Stimulated activated CD8-positive, alpha-beta memory T cell treated with anti-CD3 and anti-CD28 coated beads, Interleukin-12 subunit alpha, Interleukin-12 subunit beta, amount 100 ng/mL, for 4 hours (primary cell): Measurements from ENCODE around the gene TNFRSF1A.
"Not testable (repeated sequence)": the region's sequence is repeated elsewhere in the genome, so short reads cannot be mapped to it uniquely, and the experiment has no call there.

ENCODE experiments used
- DNase-seq: peaks from one replicate; pipeline ENCODE4 v3.0.0-alpha.2; 2020; ENCODE audit warnings: low read depth

Gene TNFRSF1A

DNA sequence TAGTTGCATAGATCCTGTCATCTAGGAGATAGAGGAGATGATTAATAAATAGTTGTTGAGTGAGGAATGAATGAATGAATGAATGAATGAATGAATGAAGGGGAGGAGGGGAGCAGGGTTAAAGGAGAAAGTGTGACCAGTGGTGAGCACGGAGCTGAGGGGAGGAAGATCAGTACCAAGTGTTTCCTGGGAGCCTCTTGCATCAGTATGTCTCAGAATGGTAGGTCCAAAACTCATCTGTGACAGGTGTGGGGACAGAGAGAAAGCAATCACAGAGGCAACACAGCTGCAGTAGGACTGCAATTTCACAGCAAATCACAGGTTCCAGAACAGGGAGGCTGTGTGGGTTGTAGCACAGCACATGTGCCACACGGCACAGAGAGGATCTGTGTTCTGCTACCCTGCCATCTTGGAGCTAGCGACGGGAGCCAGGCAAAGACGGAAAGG lies 14.5 kb upstream of the TNFRSF1A start:
- no peak for DNase-seq

DNA sequence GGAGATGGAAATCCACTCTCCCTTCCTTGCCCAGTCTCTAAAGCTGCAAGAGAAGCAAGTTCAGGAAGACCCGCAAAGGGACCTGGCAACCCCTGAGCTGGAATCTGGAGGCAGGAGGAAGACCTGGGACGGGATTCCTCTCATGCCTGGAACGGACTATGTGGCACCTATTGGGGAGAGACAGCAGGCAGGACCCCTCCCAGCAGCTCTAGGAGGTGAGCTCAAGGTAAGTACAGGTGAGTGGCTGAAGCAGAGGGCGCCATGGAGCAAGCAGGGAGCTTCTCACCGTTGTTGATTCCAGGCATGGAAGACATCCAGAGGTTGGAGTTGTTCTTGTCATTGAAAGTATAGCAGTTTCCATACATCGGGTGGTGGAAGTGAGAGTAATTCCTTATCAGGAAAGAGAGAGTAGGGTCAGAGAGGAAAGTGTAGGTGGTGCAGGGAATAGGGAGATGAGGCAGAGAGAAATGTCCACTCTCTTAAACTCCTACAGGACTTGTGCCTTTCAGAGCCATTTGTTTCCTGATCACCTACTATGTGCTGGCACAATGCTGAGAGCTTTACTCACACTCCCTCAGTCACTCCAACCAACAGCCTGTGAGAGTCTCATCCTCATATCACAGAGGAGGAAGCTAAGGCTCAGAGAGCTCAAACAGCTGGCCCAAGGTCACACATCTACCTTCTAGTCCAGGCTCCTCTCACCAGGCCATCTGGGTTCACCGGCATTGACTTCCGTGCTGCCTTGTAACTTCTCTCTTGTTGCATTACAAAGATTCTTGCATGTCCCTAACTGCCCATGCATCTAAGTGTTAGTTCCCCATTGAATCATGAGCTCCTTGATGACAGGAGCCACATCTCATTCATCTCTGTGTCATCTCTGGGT lies 13.9 kb upstream of the TNFRSF1A start:
- no peak for DNase-seq

DNA sequence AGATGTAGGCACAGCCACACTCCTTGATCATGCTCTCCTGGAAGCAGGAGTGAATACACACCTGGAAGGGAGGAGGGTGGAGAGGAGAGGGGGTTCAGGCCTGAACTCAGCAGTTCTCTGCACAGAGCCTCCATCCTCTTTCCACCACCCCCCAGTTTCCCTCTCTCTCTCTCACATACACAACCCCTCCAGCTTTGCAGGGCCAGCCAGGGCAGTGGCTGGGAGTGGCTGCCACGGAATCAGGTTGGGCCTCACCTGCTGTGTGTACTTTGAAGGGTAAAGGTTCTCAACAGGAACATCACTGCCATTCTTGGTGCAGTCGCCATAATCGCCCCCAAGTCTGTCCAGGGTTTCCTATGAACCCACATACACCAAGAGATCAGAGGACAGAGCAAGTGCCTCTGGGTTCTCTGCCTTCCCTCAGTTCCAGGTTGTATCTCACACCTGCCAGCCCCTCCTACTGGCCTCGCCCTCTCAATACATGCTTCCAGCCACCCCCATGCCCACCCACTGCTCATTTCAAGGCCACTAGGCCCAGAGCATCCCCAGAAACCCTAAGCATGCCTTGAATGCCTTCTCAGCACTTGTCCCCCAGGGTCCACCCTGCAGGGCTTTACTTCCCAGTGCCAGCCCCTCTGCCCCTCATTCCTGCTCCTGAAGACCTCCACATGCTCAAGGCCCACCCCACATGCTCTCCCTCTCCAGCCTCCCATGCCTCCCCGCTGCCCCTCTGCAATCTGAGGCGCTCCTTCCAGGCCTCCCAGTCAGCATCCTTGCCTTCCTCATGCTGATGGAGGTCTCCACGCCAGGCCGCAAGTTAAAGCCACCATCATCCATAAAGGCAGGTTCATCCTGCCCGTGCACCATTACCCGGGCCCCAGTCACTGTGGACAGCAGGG lies 12.9 kb upstream of the TNFRSF1A start:
- no peak for DNase-seq

DNA sequence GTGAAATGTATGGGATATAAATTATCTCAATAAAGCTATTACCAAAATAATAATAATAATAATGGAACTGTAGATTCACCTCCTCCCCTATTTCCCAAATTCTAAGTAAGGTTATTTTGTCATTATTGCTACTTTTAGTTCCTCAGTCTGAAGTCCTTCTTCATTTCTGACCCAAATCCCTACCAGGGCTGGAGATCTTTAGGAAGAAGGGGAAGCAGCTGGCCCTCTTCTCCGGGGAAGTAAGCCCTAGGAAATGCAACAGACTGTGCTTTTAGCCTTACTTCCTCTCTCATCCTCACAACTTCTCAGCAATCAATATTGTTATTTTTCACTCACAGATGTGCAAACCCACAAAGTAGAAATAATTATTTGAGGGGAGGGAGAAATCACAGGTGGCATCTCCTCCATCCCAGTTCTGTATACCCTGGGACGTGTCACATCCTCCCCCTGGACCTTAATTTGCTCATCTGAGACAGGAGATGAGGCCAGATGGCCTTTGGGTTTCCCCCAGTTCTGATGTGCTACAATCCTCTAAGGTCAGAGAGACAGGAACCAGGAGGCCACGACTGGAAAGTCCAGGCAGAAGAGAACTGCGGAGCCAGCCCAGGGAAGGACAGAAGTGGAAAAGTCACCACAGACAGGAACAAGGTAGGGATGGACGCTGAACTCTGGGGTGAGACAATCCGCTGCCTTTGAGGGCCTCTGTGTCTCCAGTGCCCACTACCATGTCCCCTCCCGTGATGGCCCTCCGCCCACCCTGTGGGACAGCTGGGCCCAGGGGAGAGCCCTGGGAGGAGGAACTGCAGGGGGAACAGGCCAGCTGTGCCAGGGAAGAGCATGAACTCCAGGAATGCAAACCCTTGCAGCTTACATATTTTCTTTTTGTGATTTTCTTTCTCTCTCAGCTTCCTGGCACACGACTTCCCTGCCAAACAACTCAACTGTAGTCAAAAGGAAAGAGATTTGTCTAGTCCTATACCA lies 10.6 kb upstream of the TNFRSF1A start:
- DNase-seq: no peak

DNA sequence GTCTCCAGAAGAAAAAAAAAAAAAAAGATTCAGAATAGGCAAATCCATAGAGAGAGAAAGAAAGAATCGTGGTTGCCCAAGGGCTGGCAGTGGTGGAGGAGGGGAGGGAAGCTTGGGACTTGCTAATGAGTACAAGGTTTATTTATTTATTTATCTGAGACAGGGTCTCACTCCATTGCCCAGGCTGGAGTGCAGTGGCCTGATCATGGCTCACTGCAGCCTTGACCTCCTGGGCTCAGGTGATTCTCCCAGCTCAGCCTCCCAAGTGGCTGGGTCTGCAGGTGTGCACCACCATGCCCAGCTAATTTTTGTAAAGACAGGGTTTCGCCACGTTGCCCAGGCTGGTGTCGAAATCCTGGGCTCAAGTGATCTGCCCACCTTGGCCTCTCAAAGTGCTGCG lies 9.7 kb upstream of the TNFRSF1A start:
- no peak for DNase-seq

DNA sequence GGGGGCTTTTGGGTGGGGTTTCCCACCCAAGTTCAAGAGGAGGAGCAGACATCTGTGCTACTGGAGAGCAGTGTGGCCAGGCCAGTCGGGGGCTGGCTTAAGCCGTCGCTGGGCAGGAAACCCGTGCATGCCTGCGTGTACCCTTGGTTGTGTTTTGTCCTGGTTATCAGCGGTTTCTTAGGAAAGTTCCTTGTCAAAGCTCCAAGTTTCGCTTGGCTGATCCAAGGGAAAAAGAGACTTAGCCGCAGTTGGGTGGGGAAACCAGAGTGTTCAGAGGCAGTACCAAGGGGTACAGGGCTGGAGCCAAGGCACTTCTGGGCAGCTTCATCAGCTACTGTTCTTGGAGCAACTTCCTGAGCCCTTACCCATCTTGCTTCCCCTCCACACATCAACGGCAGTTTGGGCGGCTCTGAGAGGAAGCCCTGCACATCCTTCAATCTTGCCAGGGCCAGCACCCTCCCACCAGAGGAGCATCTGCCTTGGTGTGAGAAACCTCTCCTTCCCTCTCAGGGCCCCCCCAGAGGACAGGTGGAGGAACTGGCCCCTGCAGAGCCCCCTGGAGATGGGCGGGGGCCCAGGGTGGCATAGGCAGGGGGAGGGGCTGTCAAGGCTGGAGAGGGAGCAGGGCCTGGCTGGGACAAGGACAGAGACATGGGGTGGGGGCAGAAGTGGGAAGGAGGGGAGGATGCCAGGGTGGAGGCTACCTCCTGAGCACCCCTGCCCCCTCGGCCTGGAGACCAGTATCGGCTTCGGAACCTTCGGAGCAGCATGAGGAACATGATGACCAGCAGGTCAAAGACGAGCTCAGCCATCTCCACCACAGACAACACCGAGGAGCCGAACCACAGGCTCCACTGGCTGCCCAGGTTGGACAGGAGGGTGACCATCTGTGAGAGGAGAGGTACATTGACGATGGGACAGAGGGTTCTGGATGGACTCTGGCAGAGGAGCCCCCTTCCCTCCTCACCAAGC lies 5.8 kb upstream of the TNFRSF1A start:
- no peak for DNase-seq

DNA sequence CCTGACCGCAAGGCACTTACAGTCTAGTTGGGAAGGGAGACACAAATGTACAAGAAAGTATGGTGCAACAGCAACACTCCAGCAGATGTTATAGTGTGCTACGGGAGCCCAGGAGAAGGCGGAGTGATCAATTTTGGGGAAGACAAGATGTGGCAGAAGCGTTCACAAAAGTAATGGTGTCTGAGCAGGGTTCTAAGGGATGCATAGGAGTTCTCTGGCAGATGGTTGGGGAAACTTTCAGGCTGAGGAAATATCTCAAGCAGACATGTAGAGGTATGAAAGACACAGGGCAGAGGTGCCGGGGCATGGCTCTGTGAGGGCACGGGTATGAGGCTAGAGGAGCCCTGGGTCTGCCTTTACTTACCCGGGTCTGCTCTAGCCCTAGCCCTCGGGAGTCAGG lies 5.1 kb upstream of the TNFRSF1A start:
- DNase-seq: no peak

DNA sequence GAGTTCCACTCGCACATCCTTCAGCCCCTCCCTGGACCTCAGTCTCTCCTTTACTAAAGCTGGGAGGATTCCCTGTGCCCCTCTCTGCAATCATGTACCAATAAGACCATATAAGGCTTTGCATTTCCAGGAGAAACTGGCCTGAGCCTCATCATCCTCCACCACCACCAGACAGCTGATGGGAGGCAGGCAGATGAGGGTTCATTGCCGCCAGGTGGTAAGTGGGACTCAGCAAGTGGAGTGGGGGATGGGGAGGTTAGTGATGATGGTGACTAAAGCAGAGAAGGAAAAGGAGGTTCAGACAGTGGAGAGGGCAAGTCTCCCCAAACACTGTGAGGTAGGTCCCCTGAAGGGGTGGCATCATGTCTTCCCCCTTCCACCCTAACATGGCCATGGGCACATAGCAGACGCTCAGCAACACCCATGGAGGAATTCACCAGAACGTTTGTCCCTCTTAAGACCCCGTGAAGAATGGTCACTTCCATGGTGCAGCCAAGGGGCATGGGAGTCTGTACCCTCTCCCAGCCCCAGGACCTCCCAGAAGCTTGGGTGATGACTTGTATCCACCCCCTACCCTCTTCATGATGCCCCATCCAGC lies 4.5 kb upstream of the TNFRSF1A start:
- no peak for DNase-seq

DNA sequence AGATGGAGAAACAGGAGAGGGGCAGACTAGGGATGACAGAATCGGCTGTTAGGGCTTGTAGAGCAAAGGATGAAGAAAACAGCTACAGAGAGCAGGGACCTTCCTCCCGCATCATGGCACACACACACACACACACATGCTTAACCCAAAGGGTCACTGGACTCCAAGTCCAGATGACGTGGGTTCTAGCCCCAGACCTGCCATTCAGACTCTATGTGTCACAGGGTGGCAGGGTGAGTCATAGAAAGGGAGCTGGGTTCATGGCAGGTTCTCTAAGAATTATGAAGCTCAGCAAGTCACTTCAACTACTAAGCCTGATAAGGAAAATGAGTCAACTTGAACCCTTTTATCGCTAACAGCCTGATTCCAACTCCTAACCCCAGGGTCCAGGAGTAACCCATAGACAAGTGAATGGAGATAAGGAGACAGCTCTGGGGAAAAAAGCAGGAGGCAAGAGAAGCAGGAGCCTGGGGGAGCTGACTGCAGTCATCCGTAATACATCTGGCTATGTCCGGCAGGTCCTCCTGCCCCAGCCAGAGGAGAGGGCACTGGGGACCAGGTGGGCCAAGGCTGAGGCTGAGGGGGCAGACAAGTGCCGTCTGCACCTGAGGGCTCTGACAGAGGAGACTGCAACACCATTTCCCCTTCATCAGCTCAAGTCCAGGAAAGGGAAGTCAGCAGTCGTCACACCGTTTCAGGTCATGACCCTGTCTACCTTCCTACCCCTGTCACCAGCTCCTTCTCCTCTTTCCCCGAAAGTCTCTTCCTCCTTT lies 3.6 kb upstream of the TNFRSF1A start:
- DNase-seq: no peak

DNA sequence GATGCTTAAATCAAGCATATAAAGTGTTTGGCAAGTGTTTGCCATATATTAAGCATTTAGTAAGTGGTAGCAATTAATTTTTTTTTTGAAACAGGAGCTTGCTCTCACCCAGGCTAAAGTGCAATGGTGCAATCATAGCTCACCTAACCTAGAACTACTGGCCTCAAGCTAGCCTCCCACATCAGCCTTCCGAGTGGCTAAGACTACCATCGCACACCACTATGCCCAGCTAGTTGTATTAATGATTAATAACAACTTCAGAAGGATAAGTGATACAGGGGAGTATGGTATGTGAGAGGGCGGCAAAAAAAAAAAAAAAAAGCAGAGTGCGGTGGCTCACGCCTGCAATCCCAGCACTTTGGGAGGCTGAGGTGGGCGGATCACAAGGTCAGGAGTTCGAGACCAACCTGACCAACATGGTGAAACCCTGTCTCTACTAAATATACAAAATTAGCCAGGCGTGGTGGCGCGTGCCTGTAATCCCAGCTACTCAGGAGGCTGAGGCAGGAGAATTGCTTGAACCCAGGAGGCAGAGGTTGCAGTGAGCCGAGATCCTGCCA lies 2.3 kb upstream of the TNFRSF1A start:
- not testable (repeated sequence) for DNase-seq

DNA sequence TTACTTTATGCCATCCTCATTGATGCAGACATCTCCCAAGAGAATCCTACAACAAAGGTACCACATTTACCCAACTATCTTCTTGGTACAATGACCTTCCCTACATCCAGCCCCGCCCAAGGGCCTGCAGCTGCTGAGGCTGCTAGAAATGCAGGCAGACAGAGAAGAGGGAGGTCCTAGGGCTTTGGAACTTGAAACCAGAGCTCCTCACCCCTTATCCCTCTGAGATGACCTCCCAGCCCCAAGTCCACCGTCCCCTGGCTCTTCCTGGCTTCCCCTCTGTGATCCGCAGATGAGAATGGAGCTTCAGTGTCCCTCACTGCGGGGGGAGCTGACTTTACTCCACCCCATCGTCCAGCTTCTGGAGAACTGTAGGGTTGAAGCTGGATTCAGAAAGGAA lies 1.6 kb upstream of the TNFRSF1A start:
- no peak for DNase-seq

DNA sequence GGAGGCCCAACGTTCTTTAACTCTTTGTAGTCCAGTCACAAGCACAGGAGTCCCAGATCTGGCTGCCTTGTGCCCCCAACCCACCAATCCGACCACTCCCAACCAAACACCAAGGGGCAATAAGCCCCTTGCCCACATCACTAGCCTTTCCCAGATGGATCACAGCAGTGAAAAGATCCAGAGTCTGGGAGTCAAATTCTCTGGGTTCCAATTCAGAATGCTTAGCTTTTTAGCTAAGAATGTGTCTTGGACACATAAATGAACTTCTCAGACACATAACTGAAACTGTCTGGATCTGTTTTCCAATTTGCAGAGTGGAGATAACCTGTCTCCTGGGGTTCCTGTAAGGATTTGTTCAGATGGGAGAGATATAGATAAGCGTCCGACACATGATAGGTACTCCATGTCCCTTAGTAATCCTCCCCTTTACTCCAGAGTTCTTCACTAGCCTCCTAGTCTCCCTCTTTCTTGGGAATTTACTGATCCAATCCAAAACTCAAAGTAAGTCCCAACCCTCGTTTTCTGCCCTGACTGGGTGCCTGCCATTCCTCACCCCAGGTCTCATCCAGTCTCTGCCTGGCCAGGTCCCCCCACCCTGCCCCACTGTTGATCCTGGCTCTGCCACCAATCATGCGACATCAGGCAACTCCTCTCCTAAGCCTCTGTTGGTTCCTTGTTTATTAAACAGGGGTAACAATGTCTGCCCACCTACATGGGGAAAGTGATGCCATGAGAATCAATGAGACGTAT lies 439 bp upstream of the TNFRSF1A start:
- DNase-seq: no peak

DNA sequence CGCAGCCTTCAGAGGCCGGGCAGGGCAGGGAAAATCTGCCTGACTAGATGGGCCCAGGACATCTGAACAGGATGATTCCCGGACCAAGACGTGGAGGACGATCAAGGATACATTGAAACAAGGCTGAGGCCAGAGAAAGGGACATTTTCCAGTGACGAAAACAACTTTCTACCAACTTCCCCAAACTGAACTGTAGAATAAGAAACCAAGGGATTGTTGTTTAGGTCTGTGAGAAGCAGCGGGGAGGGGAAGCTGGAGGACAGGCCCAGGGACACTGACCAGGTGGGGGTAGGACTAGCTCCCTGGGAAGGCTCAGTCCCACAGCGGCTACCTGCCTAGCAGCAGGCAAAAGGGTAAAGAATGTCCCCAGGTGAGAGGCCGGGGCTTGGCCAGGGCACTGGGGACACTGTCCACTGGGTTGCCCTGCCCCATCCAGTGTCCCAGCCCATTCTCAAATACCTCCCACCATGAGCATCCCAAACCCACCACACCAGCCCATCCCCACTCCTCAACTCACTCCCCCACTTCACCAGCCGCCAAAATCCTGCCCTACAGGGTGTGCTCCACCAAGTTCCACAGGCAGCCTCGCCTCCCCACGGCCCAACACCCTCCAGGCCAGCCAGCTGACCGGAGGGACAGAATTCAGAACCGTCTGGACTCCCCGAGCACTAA lies 995 bp downstream of the TNFRSF1A start:
- no peak for DNase-seq

DNA sequence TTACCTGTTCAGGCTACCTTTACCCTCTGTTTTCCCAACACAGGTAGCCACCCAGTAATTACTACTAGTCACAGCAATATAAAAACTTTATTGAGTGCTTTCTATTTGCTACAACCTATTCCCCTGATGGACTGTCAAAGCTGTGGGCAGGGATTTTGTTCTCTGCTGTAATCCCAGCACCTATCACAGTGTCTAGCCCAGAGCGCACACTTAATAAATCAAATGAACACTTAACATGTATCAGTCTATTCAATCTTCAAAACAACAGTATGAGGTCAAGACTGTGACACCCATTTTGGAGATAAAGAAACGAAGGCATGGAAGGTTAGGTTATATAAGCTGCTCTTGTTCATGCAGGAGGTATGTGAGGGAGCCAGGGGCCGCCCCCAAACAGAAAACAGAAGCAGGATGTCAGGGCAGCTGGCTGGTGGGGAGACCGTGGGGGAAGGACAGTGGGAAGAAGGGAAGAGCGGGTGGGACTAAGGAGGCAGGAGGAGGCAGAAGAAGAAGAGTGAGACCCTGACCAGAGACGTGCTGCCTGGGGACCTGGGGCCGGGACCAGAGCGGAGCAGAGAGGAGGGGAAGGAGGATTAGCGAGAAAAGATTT lies 1.7 kb downstream of the TNFRSF1A start:
- DNase-seq: no peak

DNA sequence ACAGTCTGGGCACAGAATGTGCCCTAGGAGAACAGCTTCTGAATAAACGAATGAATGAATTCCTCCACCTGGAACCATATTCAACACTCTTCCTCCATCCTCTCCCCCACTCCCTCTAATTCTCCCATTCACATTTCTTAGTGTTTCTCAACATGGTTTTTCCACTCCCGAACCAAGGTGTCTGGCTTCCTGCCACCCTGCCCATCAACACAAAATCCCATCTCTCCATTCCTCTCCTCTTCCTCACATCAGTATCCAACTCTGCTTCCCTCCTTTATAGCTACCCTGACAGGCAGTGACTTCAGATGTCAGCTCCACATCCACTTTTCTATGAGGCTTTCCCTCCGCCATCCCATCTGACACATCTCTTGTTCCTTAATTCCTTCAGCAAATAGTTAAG lies 2.9 kb downstream of the TNFRSF1A start:
- no peak for DNase-seq

DNA sequence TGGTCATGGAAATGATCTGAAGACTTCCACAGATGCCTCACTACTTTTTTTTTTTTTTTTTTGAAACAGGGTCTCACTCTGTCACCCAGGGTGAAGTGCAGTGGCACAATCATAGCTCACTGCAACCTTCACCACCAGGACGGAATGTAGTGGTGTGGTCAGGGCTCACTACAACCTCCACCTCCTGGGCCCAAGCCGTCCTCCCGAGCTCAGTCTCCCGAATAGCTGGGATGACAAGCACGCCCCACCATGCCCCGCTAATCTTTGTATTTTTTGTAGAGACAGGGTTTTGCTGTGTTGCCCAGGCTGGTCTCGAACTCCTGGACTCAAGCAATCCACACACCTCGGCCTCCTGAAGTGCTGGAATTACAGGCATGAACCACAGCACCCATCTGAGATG lies 3.3 kb downstream of the TNFRSF1A start:
- DNase-seq: not testable (repeated sequence)

DNA sequence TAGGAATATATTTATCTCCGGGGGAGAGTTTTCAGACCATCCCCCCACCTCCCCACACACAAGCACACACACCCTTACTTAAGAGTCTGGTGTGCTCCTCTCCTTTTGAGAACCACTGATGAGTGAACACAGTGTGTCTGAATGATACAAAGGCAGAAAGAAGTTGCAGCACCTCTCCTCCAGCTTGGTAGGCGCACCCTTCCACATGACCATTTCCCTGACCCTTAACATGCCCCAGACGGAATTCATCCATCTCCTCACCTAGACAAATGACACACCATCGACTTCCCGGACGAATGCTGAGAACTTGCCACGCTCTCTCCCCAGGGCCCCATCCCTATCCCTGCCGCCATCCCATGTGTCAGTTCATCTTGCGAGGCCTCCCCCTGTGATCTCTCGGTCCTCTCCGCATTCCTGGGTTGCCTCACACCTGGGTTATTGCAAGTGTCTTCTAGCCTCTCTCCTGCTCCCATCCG lies 3.9 kb downstream of the TNFRSF1A start:
- no peak for DNase-seq
